MCF 10A (cell line): Measurements from ENCODE around the gene NUBP2. TPM values are rescaled to one million over a fixed set of nuclear protein-coding genes. Genes with fewer than 3 reads are reported as not detected.

ENCODE experiments used
- BruUV-seq: library from RNA; stranded (reverse); fragments of 400-500 nt; replicated peaks from 2 replicates; lab custom pipeline; 2021; lab: Mats Ljungman, UMichigan
- CTCF ChIA-PET: fragments of 300-600 bp; sonication (Branson Sonifier 250); formaldehyde crosslinking; extraction: SDS; loops from one replicate; lab custom pipeline; 2021; ENCODE audit warnings: antibody characterized with exemption, inconsistent platforms; lab: Yijun Ruan, JAX
- POLR2A ChIA-PET: fragments of 300-600, 350-650 bp; sonication (Branson Sonifier 250); formaldehyde crosslinking; extraction: SDS; loops from one replicate; lab custom pipeline; 2020; ENCODE audit warnings: antibody characterized with exemption, inconsistent platforms; lab: Yijun Ruan, JAX
- DNase-seq: peaks from one replicate; pipeline ENCODE4 v3.0.0-alpha.2; 2018; ENCODE audit not compliant: unreplicated experiment
- H3K27ac Mint-ChIP-seq: one replicate; pipeline ENCODE4 v1.8.0; 2022; ENCODE audit warnings: mild to moderate bottlenecking, low read depth, mixed read lengths; ENCODE audit not compliant: unreplicated experiment
- H3K27me3 Mint-ChIP-seq: one replicate; pipeline ENCODE4 v1.8.0; 2022; ENCODE audit warnings: mixed read lengths; ENCODE audit not compliant: insufficient read depth, unreplicated experiment
- H3K36me3 Mint-ChIP-seq: one replicate; pipeline ENCODE4 v1.8.0; 2022; ENCODE audit warnings: mild to moderate bottlenecking, moderate library complexity, mixed read lengths; ENCODE audit not compliant: insufficient read depth, unreplicated experiment
- H3K4me1 Mint-ChIP-seq: one replicate; pipeline ENCODE4 v1.8.0; 2022; ENCODE audit warnings: mixed read lengths; ENCODE audit not compliant: insufficient read depth, unreplicated experiment
- H3K4me3 Mint-ChIP-seq: one replicate; pipeline ENCODE4 v1.8.0; 2022; ENCODE audit warnings: mild to moderate bottlenecking, moderate library complexity, mixed read lengths; ENCODE audit not compliant: unreplicated experiment
- H3K9me3 Mint-ChIP-seq: one replicate; pipeline ENCODE4 v1.8.0; 2022; ENCODE audit warnings: mixed read lengths; ENCODE audit not compliant: unreplicated experiment
- CTCF ChIP-seq: fragments of 200-600 bp; IDR thresholded peaks from one replicate; pipeline ENCODE4 v1.8.0; 2022; ENCODE audit warnings: antibody characterized with exemption, mild to moderate bottlenecking; ENCODE audit not compliant: unreplicated experiment
- intact Hi-C: fragments of 100-400 bp; cut with micrococcal nuclease; formaldehyde crosslinking; loops from 2 replicates; pipeline ENCODE4 v1.14.1; 2022
- total RNA-seq: library from RNA; stranded (reverse); gene quantifications from 2 replicates; pipeline ENCODE4 v1.2.3, GENCODE V29; 2022

NUBP2 gene
- total RNA-seq, 1 experiment from 2014 or later, result 71.3 TPM

DNA sequence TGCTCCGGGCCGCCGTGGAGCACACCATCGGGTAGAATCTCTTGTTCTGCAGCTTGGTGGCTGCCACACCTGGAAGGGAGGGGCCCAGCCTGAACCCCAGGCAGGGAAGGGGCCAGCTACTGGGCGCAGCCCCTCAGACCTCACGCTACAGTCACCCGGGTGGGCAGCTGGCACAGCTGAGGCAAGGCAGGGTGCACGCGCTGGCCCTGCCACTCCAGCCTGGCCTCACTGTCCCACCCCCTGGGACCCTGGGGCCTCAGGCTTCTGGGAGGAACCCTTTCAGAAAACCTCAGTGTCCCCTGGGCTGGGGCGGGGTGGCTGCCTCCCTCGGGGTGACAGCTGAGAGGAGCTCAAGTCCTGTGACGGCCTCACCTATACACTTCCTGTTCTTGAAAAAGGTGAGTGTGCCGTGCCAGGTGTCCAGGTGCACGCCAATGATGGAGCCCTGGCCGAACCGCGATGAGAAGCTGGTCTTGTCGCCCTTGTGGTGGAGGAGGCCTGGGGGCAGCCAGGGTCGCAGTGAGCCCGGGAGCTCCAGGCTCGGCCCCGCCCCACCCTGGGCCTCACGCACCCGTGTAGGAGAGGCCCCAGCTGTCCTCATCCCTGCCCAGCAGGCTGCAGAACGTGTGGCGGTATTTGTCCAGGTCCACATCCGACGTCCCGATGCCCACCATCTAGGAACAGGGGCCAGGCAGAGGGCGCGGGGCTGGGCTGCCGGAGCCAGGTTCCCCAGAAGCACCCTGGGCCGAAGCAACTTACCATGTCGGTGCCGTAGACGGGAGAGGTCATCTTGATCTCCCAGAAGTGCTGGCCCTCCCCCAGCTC lies 5.2 kb upstream of the NUBP2 start:
- ChIA-PET POLR2A (interaction anchor here (0.6 kb wide), 1 partner anchor 99 kb away, joined by 3 read pairs; the partner anchor contains the start of gene JPT2), CTCF (interaction anchor here (0.7 kb wide), 1 partner anchor 29 kb away, joined by 3 read pairs; no protein-coding TSS in a partner anchor)
- BruUV-seq, result no TSS peak
- DNase-seq, result no peak
- Mint-ChIP-seq H3K27ac (no peak overlapping the region), H3K36me3 (peaks cover 53% of the 10 kb centered on the region), H3K27me3 (no peaks in the 10 kb centered on the region), H3K9me3 (no peaks in the 10 kb centered on the region), H3K4me1 (peaks cover 4% of the 10 kb centered on the region), H3K4me3 (no peak overlapping the region)
- intact Hi-C loops, result no loop called here
- no peak for TF ChIP-seq CTCF

- intact Hi-C loops, result no loop called here
- Mint-ChIP-seq H3K4me1 (peaks cover 4% of the 10 kb centered on the region), H3K9me3 (no peaks in the 10 kb centered on the region), H3K36me3 (peaks cover 61% of the 10 kb centered on the region), H3K4me3 (no peak overlapping the region), H3K27me3 (no peaks in the 10 kb centered on the region), H3K27ac (no peak overlapping the region)
- DNase-seq, result no peak
- CTCF ChIA-PET, result interaction anchor here (0.6 to 1.1 kb wide), 3 partner anchors 30 to 1066 kb away, joined by 3 to 4 read pairs (median 3); no protein-coding TSS in a partner anchor
- POLR2A ChIA-PET, result interaction anchor here (0.6 to 6.1 kb wide), 3 partner anchors 7 to 376 kb away, joined by 3 to 137 read pairs (median 5); partner anchors contain the start of genes EME2, JPT2, MRPS34 and NME3
- no TSS peak for BruUV-seq
- TF ChIP-seq CTCF, result no peak
Observed at GRCh38 chr16:1778200-1779179, 4.3 kb upstream of the NUBP2 start.

- no peak for TF ChIP-seq CTCF
- Mint-ChIP-seq H3K27me3 (no peaks in the 10 kb centered on the region), H3K9me3 (no peaks in the 10 kb centered on the region), H3K4me3 (no peak overlapping the region), H3K36me3 (peaks cover 65% of the 10 kb centered on the region), H3K27ac (no peak overlapping the region), H3K4me1 (peaks cover 4% of the 10 kb centered on the region)
- intact Hi-C loops, result no loop called here
- DNase-seq, result no peak
- BruUV-seq, result no TSS peak
- POLR2A ChIA-PET, result interaction anchor here (0.6 to 6.1 kb wide), 4 partner anchors 8 to 375 kb away, joined by 3 to 137 read pairs (median 4); partner anchors contain the start of genes EME2, MRPS34 and NME3
- CTCF ChIA-PET, result interaction anchor here (1.1 to 1.3 kb wide), 2 partner anchors 34 to 72 kb away, joined by 3 read pairs; no protein-coding TSS in a partner anchor
Observed at GRCh38 chr16:1779234-1779701, 3.5 kb upstream of the NUBP2 start.
